HG03521 (cell line): ENCODE results near the gene CPNE7.
"Not testable (repeated sequence)": the region's sequence is repeated elsewhere in the genome, so short reads cannot be mapped to it uniquely, and the experiment has no call there.

Experiments
- ATAC-seq: cut with Tn5 transposase; IDR thresholded peaks from one replicate; pipeline ENCODE4 v1.9.1; 2021; ENCODE audit warnings: mild to moderate bottlenecking, moderate library complexity; ENCODE audit not compliant: unreplicated experiment

The CPNE7 gene

DNA sequence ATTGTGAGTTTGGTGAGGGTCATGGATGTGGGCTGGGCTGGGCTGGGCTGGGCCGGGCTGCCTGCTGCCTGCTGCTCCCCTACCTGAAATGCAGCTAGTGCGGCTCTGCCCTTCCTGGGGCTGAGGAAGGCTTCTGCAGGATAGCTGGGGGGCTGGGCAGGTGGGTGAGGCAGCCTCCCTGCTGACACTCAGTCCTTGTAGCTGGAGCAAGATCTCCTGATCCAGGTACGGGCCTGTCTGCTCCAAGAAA, 10.4 kb upstream of the CPNE7 start:
- ATAC-seq: no peak

DNA sequence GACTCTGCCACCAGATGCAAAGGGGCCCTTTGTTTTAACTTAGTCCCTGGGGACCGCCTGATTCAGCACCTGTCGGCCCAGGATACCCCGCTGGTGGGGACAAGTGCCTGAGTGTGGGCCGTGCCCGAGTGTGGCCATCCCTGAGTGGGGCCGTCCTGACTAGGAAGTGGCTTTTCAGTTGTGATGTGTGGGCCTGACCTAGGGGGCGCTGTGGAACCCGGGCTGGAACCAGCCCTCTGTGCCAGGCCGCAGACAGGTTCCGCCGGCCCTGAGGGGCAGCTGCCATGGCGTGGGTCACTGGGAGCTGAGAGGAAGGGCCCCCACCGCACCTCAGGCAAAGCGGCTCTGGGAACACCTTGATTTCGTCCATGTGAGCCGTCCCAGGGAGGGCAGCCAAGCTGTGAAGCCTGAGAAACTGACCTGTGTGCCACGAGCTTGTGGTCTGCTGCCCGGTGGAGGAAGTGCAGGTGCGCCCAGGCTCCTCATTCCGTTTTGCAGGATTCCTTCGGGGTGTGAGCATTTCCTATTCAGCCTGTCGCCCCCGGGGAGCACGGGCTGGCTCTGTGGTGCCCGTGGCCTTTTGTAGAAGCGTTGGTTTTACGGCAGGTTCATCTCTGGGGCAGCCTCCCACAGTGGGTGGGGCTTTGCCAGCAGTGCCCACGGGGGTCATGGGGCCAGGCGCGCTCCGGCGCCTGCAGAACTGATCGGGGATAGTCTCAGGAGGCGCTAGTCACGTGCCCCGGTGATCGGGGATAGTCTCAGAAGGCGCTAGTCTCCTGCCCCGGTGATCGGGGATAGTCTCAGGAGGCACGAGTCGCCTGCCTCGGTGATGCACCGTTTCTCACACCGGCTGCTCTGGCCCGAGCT, 9.8 kb upstream of the CPNE7 start:
- no peak for ATAC-seq

DNA sequence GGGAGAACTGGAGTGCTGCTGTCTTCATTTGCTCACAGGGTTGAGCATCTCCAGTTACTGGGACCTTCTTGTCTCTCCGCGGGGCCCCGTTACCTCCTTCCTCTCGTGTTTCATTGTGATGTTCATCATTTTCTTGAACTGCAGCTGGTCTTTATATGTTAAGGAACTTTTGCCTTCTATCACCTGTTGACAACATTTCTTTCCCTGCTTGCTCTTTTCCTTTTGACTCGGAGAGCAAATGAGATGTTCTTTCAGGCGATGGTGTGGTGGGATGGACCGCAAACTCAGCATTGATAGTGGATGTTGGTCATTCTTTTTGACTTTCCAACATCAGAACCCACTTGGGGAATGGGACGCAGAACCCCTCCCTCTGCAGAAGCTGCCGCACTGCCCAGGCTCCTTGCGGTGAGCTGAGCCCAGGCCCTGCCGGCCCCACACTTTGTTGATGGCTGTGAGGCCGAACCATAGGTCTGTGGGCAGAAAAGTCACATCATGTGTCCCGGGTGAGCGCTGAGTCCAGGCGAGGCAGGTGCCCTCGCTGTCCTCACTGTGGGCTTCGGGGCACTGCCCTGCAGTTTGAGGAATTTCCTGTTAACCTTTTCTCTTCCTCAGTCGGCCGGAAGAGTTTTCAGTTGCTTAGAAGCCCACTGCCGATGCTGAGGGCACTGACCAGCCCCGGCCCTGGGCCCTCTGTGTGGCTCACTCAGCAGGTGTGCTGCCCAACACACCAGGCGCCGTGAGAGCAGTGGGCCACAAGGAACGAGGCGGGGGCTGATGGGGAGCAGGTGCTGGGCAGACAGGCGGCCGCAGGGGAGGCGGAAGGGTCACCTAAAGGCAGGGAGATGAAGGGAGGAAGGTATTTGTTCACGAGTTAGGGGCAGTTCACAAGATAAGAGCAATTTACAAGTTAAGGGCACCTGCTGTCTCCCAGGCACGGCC, 7.6 kb upstream of the CPNE7 start:
- ATAC-seq: no peak

DNA sequence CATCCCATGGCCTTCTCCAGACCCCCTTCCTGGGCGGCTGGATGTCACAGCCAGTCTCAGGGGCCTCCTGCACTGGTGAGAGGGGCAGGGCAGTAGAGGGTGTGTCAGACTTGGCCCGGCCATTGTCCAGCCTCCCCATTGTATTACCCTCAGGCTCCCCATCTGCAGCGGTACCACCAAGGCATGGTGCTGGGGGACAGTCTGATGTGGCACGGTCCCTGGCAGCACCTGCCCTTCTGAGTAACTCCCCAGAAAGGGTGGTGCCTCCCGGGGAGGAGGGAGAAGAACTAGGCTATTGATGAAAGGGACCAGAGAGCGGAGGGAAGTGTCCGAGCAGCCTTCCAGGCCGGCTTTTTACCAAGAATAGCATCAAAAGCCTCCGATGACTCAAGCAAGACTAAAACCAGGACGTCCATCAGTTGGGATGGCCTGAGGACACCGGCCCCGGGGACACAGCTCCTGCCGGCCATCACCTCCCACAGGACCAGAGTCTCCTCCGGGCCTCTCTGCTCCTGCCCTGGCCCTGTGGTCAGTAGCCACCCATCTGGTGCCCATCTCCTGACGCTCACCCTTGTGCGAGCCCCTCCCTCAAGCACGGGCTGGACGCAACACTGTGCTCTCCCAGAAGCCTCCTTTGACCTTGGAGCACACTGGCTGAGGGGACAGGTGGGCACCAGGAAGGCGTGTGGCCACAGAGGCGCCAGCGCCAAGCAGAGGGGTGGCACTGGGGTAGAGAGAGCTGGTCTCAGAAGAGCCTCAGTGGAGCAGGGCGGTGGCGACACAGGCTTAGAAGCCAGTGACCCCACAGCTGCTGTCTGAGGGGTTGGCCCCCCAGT, 5.8 kb upstream of the CPNE7 start:
- no peak for ATAC-seq

DNA sequence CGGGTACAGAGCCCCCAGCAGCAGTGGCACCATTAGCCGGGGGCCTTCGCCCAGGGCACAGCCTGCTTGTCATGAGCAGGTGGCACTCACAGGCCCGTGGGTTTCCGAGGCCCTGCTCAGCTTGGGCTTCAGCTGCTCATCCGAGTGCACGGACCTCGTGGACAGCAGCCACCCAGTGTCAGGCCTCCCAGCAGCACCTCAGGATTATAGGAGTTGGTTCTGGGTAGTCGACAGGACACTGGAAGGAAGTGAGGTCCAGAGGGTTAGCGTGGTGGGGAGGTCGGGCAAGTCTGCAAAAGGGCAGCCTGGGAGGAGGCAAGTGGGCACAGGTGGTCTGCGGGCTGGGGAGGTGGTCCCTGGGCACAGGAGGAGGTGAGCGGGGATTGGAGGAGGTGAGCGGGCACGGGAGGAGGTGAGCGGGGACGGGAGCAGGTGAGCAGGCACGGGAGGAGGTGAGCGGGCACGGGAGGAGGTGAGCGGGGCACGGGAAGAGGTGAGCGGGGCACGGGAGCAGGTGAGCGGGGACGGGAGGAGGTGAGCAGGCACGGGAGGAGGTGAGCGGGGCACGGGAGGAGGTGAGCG, 5.1 kb upstream of the CPNE7 start:
- no peak for ATAC-seq

DNA sequence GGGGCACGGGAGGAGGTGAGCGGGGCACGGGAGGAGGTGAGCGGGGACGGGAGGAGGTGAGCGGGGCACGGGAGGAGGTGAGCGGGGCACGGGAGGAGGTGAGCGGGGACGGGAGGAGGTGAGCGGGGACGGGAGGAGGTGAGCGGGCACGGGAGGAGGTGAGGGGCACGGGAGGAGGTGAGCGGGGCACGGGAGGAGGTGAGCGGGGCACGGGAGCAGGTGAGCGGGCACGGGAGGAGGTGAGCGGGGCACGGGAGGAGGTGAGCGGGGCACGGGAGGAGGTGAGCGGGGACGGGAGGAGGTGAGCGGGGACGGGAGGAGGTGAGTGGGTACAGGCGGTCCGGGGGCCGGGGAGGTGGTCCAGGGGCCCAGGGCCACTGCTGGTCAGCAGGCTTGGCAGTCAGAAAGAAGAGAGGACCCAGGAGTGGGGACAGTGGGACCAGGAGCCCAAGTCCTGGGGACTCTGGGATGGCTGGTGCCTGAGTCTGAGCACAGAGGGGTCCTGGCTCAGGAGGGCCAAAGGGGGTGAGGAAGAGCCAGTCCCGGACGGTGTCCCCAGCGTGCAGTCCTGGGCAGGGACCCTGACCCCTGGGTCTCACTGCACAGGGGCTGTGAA, 4.5 kb upstream of the CPNE7 start:
- not testable (repeated sequence) for ATAC-seq

DNA sequence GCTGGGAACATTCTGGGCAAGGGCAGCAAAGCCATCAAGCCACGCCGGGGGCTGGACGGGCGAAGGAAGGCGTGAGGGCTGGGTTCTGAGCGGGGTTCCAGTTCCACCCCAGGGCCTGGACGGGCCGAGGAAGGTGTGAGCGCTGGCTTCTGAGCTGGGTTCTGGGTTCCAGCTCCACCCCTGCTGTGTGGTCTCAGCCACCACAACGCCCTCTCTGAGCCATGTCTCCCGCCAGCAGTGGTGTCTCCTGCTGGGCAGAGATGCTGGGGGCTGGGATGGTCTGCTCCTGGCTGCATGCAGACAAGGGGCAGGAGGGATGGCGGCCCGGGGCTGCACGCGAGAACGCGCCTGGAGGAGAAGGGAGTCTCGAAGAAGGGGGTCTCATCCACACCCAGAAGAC, 3.9 kb upstream of the CPNE7 start:
- no peak for ATAC-seq

DNA sequence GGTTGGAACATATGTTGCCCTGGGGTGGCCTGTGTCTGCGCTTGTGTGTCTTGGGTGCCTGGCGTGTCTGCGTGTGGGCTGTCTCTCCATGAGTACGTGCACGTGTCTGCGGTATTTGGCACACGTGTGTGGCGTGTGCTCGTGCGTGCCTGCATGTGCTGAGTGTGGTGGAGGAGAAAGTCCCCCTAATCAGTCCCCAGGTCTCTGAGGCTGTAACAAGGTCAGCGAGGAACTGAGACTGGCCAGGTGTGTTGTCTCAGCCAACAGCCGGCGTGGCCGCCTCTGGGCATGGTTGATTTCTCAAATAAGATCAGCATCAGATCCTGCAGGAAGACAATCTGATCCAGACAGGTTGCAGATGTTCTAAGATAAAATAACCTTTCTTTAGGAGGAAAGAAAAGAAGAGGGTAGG, 3.5 kb upstream of the CPNE7 start:
- no peak for ATAC-seq

DNA sequence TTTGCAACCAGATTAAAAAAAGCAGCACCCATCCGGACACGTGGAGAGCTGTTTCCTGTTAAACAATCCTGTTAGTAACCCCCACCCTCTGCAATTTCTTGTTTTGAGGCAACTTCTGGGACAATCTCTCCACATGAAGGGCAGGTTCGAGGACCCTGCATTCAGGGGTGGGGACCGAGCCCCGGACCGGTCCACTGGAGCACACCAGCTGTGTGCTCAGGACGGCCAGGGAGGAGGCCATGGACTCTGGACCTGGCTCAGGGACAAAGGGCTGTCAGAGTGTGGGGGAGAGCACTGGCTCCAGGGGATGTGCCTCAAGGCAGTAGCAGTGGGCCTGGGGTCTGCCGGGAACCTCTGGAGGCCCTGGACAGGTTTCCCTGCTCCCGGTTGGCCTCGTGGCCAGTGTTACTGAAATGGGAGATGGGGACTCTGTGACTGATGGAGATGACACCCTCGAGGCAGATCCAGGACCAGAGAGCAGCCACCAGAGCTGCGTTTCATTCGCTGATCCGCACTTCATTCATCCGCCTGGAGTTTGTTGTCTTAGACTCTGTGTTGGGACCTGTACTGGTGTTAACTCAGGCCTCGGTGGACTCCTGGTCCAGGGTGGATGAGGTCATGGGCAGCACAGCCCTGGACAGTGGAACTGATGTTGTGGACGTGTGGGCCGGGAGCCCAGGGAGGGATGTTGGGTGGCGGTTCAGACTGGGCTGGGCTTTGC, 2.9 kb upstream of the CPNE7 start:
- ATAC-seq: no peak

DNA sequence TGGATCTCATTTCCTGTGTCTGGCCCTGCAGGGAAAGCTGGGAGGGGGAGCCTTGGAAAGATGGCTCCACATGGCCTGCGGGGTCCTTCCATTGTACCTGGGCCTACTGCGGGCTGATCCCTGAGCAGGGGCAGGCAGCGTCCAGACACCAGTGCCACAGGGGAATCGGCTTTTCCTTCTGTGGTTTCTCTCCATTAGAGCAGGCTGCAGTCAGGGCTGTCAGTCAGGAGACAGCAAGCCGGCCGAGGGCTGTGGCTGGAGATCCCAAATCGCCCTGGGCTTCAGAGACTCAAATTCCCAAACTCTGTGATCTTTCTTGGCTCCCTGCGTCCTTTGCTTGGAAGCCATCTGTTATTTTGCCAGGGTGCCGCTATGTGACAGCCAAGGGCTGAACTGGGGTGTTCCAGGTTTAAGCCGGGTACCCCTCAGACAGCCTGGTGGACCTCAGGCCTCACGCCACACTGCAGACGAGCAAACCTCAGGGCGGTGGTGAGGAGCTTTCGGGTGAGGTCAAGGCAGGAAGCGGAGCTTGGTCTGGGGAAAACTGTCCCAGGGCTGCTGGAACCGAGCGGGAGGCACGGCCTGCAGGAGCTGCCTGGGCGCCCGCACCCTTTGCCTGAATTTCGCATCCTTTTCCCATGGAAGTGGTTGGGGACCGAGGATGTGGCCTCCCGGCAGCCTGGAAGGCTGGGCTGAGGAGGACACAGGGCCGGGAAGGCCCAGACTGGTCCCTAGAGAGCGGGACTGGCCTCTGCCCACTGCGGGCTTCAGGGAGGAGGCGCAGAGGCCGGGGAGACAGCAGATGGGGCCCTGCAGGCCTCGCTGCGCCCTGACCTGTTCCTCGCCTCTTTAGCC, 1.5 kb upstream of the CPNE7 start:
- no peak for ATAC-seq

DNA sequence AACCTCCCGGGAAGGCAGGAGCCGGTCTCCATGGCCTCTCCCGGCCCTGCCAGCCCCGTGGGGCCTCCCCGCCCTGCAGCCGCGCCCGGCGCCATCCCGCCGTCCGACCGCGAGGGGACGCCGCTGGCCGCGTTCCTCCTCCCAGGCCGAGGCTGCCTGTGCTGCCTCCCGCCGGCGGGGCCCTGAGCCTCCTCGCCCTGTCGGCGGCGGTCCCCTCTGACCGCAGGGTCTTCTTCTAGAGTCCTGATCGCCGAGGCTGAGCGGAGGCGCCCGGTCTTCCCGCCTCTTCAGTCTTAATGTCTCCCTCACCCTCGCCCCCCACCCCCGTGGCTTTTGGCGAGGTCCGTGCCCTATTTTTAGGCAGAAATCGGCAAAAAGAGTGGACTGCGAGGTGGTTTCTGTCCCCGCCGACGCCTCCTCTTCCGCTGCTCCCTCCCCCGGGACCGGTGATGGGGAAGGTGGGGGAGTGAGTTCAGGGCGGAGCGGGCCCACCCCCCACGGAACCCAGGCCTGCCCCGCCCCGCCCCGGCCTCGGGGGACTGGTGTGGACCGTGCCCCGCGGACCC, 794 bp upstream of the CPNE7 start:
- no peak for ATAC-seq

DNA sequence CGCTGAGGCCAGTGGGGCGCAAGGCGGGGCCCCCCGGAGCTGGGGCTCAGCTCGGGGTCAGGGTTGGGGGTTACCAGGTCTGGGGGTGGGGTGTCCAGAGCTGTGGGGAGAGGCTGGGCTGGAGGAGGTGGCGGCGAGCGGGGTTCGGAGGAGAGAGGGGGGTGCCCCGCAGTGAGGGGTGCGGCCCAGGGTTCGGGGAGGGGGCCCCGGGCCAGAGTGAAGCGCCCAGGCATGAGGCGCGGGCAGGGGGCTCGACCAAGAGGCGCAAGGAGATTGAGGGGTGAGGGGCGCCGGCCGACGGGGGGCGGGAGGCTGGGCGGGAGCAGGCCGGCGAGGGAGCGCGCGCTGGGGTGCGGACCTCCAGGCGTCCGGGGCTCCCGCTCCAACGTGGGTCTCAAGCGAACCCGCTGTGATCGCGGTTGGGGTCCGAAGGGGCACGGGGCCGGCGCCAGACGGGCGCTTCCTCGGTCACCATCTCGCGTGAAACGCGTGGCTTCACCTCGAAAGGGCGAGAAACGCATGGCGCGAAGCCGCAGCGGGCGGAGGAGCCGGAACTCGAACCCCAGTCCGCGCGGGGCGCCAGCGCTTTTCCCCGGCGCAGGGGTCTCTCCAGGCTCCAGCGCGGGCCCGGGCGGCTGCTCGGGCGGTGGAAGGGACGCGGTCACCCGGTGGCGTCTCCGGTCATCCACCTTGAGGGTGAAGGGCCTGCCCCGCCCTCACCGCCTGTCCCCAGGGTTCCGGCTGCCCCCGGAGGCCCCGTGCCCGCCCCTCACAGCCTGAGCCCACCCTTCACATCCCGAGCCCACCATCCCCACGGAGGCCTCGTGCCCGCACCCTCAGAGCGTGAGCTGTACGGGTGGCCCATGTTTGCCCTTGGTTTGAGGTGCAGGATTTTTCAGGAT, 846 bp downstream of the CPNE7 start:
- ATAC-seq: no peak

DNA sequence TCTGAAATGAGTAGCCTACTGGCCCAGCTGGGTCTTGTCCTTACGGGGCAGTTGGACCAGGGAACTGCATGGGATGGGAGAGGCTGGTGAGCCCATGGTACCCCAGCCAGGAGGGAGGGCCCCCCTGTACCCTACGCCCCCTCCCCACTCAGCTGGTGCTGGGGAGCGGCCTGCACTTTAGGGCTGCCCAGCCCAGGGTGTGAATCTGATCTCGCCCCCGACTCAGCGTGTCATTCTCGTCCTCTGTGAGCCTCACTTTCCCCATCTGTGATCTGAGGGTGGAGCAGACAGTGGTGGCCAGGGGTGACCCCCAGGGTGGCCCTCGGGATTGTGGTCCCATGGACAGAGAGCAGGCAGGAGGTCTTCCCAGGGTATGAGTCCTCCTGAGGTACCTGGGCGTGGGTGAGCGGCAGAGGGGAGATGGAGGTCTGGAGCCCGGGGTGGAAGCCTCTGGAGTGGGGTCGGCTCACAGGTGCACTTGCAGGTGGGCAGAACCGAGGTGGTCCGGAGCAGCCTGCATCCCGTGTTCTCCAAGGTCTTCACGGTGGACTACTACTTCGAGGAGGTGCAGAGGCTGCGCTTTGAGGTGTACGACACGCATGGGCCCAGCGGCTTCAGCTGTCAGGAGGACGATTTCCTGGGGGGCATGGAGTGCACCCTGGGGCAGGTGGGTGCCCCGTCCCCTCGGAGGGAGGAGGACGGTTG, 1.6 kb downstream of the CPNE7 start:
- ATAC-seq: no peak

DNA sequence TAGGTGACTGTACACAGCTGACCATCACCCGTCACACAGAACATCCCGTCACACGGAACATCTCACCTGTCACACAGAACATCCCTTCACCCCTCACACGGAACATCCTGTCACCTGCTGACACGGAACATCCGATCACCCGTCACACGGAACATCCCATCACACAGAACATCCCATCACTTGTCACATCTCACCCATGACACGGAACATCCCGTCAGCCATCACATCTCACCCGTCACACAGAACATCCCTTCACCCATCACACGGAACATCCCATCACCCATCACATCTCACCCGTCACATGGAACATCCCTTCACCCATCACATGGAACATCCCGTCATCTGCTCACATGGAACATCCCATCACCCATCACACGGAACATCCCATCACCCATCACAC, 3.8 kb downstream of the CPNE7 start:
- no peak for ATAC-seq

DNA sequence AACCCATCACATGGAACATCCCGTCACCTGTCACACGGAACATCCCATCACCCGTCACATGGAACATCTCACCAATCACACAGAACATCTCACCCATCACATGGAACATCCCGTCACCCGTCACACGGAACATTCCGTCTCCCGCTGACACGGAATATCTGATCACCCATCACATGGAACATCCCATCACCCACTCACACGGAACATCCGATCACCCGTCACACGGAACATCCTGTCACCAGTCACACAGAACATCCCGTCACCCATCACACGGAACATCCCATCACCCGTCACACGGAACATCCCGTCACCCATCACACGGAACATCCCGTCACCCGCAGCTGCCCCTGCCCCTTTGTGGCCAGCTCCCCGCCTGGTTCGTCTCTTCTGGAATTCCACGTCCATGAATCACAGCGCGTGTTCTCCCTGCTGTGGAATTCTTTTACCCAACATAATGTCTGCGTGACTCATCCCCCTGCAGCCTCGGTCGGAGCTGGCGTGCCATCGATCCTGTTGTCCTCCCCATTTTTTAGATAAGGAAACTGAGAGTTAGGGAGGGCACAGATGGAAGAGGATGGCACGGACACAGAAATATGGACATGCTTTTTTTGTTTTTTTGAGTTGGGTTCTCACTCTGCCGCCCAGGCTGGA, 5.6 kb downstream of the CPNE7 start:
- ATAC-seq: no peak

DNA sequence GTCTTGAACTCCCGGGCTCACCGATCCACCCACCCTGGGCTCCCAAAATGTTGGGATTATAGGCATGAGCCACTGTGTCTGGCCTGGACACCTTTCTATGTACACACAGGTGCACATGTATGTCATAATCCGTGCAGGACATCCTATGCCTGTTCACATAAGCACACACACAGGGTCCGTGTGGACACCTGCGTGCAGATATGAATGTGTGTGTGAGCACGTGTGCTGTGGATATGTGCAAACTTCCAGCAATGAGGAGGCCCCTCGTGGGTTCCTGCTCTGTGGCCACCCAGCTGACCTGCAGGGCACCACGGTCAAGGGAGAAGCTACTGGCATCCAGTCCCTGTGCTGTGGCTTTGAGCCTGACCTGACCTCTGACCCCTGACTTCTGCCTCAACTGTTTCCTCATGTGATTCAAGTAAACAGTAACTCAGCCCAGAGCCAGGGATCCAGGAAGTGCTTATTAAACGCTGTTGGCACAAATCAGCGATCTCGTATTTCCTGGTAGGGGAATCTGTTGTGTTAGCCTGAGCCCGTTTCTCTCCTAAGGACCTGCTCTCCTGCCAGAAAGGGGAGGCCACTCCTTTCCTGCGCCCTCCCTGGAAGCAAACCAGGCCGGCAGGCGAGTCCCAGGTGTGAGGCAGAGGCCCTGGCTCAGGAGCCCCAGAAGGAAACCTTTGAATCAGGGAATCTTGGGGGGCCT, 6.5 kb downstream of the CPNE7 start:
- no peak for ATAC-seq
